ENCODE data around the gene APOLD1.
"Not testable (repeated sequence)": the region's sequence is repeated elsewhere in the genome, so short reads cannot be mapped to it uniquely, and the experiment has no call there.

Gene APOLD1

GRCh38 chr12:12784911-12785814, at the start of gene APOLD1:
Gene APOLD1 (plus strand): TSS chr12:12785659. CDS start chr12:12785692, 33 bp downstream.
- no peak for DNase-seq (ENCODE audit: low spot score)

GRCh38 chr12:12736759-12737676, 48.4 kb upstream of the APOLD1 start:
- no peak for DNase-seq (ENCODE audit: low spot score)

GRCh38 chr12:12738152-12738551, 47.3 kb upstream of the APOLD1 start:
- not testable (repeated sequence) for DNase-seq (ENCODE audit: low spot score)

- no peak for DNase-seq (ENCODE audit: low spot score)
These were observed 43.8 kb upstream of the APOLD1 start for GRCh38 chr12:12741660-12742059.

GRCh38 chr12:12744546-12745305, 40.7 kb upstream of the APOLD1 start:
- DNase-seq (ENCODE audit: low spot score) = no peak

GRCh38 chr12:12745576-12746211, 39.8 kb upstream of the APOLD1 start:
- DNase-seq (ENCODE audit: low spot score) = no peak

GRCh38 chr12:12747278-12747677, 38.2 kb upstream of the APOLD1 start:
- no peak for DNase-seq (ENCODE audit: low spot score)

GRCh38 chr12:12748044-12748443, 37.4 kb upstream of the APOLD1 start:
- DNase-seq (ENCODE audit: low spot score) = no peak

GRCh38 chr12:12749433-12749832, 36.0 kb upstream of the APOLD1 start:
- DNase-seq (ENCODE audit: low spot score) = peak; percentile 61

- DNase-seq (ENCODE audit: low spot score) = no peak
These were observed 29.5 kb upstream of the APOLD1 start for GRCh38 chr12:12755923-12756322.

GRCh38 chr12:12757121-12757520, 28.3 kb upstream of the APOLD1 start:
- DNase-seq (ENCODE audit: low spot score) = no peak

- no peak for DNase-seq (ENCODE audit: low spot score)
These were observed 26.1 kb upstream of the APOLD1 start for GRCh38 chr12:12759234-12759915.

- no peak for DNase-seq (ENCODE audit: low spot score)
These were observed 20.6 kb upstream of the APOLD1 start for GRCh38 chr12:12764824-12765223.

- DNase-seq (ENCODE audit: low spot score) = no peak
These were observed 15.2 kb upstream of the APOLD1 start for GRCh38 chr12:12770262-12770661.

GRCh38 chr12:12774791-12775190, 10.7 kb upstream of the APOLD1 start:
- DNase-seq (ENCODE audit: low spot score) = no peak

GRCh38 chr12:12776261-12776660, 9.2 kb upstream of the APOLD1 start:
- DNase-seq (ENCODE audit: low spot score) = no peak

GRCh38 chr12:12777092-12777491, 8.4 kb upstream of the APOLD1 start:
- no peak for DNase-seq (ENCODE audit: low spot score)

- DNase-seq (ENCODE audit: low spot score) = no peak
These were observed 6.5 kb upstream of the APOLD1 start for GRCh38 chr12:12779007-12779406.

GRCh38 chr12:12779529-12779928, 5.9 kb upstream of the APOLD1 start:
- DNase-seq (ENCODE audit: low spot score) = no peak

GRCh38 chr12:12784116-12784515, 1.3 kb upstream of the APOLD1 start:
- no peak for DNase-seq (ENCODE audit: low spot score)

- DNase-seq (ENCODE audit: low spot score) = no peak
These were observed 869 bp downstream of the APOLD1 start for GRCh38 chr12:12786351-12786705.

All from Ammon's horn (tissue), 1 donor.